Ovary (tissue), 9 donors: Measurements from ENCODE around the gene ACVR1. TPM values are rescaled to one million over a fixed set of nuclear protein-coding genes. Genes with fewer than 3 reads are reported as not detected.

Experiments
- DNase-seq, 5 donors: peaks; one replicate each; pipeline ENCODE4 v3.0.0-alpha.2; 2019 to 2020
- H3K27ac ChIP-seq, 2 donors: fragments of 200-600 bp; one replicate each; pipeline versions ENCODE4 v1.5.1 to v1.8.0; 2019 to 2022
- H3K27me3 ChIP-seq: fragments of 200-600 bp; one replicate; pipeline ENCODE4 v1.8.0; 2022
- H3K36me3 ChIP-seq: fragments of 200-600 bp; sonication (generic); one replicate; pipeline ENCODE4 v1.5.1; 2019
- H3K4me1 ChIP-seq: one replicate; pipeline ENCODE4 v1.8.1; 2013; ENCODE audit warnings: mild to moderate bottlenecking, moderate library complexity; ENCODE audit not compliant: insufficient read depth
- H3K4me3 ChIP-seq: fragments of 200-600 bp; sonication (generic); one replicate; pipeline ENCODE4 v1.5.1; 2017
- H3K9me3 ChIP-seq, 2 donors: fragments of 200-600 bp in 1 of 2; sonication (generic) in 1 of 2; one replicate each; pipeline versions ENCODE4 v1.5.1 to v1.8.1; 2013 to 2019; ENCODE audit warnings: mild to moderate bottlenecking in 1 of 2, moderate library complexity in 1 of 2
- EP300 ChIP-seq: sonication (generic); formaldehyde crosslinking; IDR thresholded peaks from one replicate; pipeline ENCODE4 v1.6.1; 2017; ENCODE audit warnings: antibody characterized with exemption
- POLR2A ChIP-seq: fragments of 450-650 bp; IDR thresholded peaks from one replicate; pipeline ENCODE4 v1.6.1; 2017; ENCODE audit warnings: antibody characterized with exemption, mild to moderate bottlenecking, moderate library complexity
- WGBS, 3 donors: extraction: QIAGEN DNeasy Blood & Tissue Kit in 1 of 3; methylation state at CpG; one replicate each; pipeline versions ENCODE4 v1.1.5 to v1.1.7; 2013 to 2017; 5-methylcytosine and 5-hydroxymethylcytosine counted together
- intact Hi-C, 4 donors: fragments of 100-400 bp; cut with DNase I; formaldehyde crosslinking; loops; one replicate each; pipeline versions ENCODE4 v1.11.0 to v1.15.1; 2022 to 2023
- polyA plus RNA-seq, 2 donors: library from polyadenylated mRNA; stranded (reverse); fragments of 200-250 nt in 1 of 2; fragments of 350-450 nt in 1 of 2; fragmentation: Illumina TruSeq in 1 of 2; extraction: RNeasy Lipid Tissue Mini Kit (QIAGEN cat#74804) in 1 of 2; gene quantifications; one replicate each; pipeline ENCODE4 v1.2.3, GENCODE V29; 2013 to 2014
- total RNA-seq, 7 donors: library from RNA; depleted of rRNA in 2 of 7; stranded (reverse); fragments of >200 nt in 2 of 7; fragmentation: NEBNext Ultra II Directional in 3 of 7; extraction: Animal tissue kit (Norgen Biotek cat#: 25700) in 3 of 7; gene quantifications; one replicate each; pipeline versions ENCODE4 v1.1.0 to v1.2.4, GENCODE V29; 2016 to 2023
- TF ChIP-seq, protein P1 (sequence below), 3 donors: fragments of 450-650 bp in 2 of 3; fragments of 200-600 bp in 1 of 3; IDR thresholded peaks; one replicate each; pipeline versions ENCODE4 v1.5.1 to v1.8.0; 2016 to 2022; ENCODE audit warnings: antibody characterized with exemption in 3 of 3, mild to moderate bottlenecking in 1 of 3
- donor health status: DM: no; HTN: no; CAD: no; lungs with moderate emphysema.
- donor health status: DM: no; HTN: no; CAD: no.
- donor health status: Bipolar disorder and iron deficiency.
- donor health status: DM: yes; HTN: yes; CAD: no.
- donor health status: DM: no; HTN: no; CAD: no.
- donor health status: DM: yes; HTN: yes; CAD: no.

The ACVR1 gene
- total and polyA plus RNA-seq, 9 donors: 23.4 to 51.2 (median 30.4) TPM

DNA sequence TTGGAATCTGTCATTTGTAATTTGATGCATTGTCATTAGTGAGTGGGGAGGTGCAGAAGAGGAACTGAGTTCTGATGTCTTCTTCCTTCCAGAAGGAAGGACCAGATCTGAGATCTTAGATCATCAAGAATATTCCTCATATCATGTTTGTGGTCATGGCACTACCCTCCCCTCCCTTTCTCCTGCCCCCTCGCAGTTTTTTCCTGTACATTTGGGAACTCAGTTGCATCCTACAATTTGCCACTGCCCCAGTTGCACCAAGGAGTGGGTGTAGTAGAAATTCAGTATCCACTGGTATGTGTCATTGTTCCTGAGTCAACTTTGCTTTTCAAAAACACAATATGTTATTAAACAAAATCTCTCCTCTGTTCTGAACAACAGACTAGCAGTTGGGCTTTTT is 26.6 kb upstream of the ACVR1 start:
- no peak overlapping the region for H3K4me3 ChIP-seq
- 61 to 85% (median 76%) methylated on average over 1 of the region's 1 CpG for WGBS, 3 donors
- peaks cover 12% of the 10 kb centered on the region for H3K4me1 ChIP-seq
- H3K27ac ChIP-seq: no peak overlapping the region
- no peaks in the 10 kb centered on the region for H3K9me3 ChIP-seq
- TF ChIP-seq POLR2A: no peak
- TF ChIP-seq EP300: no peak
- TF ChIP-seq, protein P1, sequence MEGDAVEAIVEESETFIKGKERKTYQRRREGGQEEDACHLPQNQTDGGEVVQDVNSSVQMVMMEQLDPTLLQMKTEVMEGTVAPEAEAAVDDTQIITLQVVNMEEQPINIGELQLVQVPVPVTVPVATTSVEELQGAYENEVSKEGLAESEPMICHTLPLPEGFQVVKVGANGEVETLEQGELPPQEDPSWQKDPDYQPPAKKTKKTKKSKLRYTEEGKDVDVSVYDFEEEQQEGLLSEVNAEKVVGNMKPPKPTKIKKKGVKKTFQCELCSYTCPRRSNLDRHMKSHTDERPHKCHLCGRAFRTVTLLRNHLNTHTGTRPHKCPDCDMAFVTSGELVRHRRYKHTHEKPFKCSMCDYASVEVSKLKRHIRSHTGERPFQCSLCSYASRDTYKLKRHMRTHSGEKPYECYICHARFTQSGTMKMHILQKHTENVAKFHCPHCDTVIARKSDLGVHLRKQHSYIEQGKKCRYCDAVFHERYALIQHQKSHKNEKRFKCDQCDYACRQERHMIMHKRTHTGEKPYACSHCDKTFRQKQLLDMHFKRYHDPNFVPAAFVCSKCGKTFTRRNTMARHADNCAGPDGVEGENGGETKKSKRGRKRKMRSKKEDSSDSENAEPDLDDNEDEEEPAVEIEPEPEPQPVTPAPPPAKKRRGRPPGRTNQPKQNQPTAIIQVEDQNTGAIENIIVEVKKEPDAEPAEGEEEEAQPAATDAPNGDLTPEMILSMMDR (IDR thresholded peaks at IDR 0.05): no peak
- no peaks in the 10 kb centered on the region for H3K27me3 ChIP-seq
- DNase-seq: no peak
- H3K36me3 ChIP-seq: no peaks in the 10 kb centered on the region
- intact Hi-C loops: no loop called here

DNA sequence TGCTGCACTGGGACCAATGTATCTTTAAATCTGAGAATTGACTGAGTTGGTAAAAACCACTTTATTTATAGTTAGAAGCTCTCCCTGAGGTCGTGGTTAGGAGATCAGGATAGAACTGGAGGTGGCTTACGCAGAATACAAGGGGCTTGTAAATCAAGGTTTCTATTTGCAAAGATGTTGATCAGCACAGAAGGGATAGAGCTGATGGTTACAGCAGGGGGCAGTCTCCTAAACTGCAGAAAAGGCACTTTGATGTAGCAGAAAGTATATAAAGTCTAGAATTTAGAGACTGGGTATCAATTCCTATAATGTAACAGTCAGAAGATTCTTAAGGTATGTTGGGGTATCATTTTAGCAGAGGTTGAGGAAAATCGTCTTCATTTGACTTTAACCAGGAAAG is 25.2 kb upstream of the ACVR1 start:
- H3K27ac ChIP-seq: no peak overlapping the region
- H3K4me3 ChIP-seq: no peak overlapping the region
- DNase-seq: no peak
- H3K4me1 ChIP-seq: peaks cover 12% of the 10 kb centered on the region
- no peaks in the 10 kb centered on the region for H3K36me3 ChIP-seq
- no peaks in the 10 kb centered on the region for H3K9me3 ChIP-seq
- TF ChIP-seq, protein P1 (IDR thresholded peaks at IDR 0.05): no peak
- TF ChIP-seq EP300 (no peak), POLR2A (no peak)
- no peaks in the 10 kb centered on the region for H3K27me3 ChIP-seq
- 70 to 73% (median 71%) methylated on average over 3 of the region's 3 CpGs for WGBS, 3 donors
- intact Hi-C loops: no loop called here

DNA sequence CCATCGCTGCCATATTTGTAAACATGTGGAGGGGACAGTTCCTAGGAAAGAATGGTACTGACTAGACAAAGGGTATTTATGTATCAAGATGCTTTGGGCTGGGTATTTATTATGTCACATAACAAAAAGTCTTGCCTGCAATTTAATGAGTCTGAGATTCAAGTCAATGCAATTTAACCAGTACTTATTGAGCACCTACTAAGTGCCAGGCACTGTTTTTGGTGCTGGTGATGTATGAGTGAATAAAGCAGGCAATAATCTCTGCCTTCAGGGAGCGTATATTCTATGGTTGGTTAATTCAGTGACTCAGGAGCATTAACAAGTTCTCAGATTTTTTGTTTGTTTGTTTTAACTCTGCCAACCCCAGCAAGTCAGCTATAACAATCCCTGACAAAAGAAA is 24.6 kb upstream of the ACVR1 start:
- DNase-seq: no peak
- Histone ChIP-seq H3K27me3 (no peaks in the 10 kb centered on the region), H3K27ac (no peak overlapping the region), H3K36me3 (no peaks in the 10 kb centered on the region), H3K4me1 (peaks cover 12% of the 10 kb centered on the region), H3K4me3 (no peak overlapping the region), H3K9me3 (no peaks in the 10 kb centered on the region)
- intact Hi-C loops: no loop called here
- no peak for TF ChIP-seq POLR2A
- TF ChIP-seq, protein P1 (IDR thresholded peaks at IDR 0.05): no peak
- no peak for TF ChIP-seq EP300
- WGBS, 3 donors: 73 to 93% (median 77%) methylated on average over 2 of the region's 2 CpGs

DNA sequence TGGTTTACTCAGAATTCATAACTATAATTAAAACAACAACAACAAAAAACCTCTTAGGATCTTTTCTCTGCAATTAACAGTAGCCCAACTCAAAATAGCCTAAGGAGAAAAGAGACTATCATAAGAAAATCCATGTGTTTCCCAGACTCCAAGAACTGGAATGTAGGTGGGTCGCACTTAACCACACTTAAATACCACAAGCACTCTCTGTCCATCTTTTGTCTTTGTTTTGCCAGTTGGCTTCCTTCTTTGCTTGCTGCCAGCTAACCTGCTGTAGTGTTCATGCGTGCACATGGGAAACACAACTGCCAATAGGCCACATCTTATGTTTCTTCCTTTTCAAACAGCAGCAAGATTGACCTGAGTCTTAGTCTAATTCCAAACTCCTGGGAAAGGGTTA is 24.1 kb upstream of the ACVR1 start:
- no peak for DNase-seq
- no peaks in the 10 kb centered on the region for H3K9me3 ChIP-seq
- no peaks in the 10 kb centered on the region for H3K27me3 ChIP-seq
- 96 to 97% (median 97%) methylated on average over 2 of the region's 2 CpGs for WGBS, 3 donors
- TF ChIP-seq POLR2A (no peak), EP300 (no peak)
- intact Hi-C loops: no loop called here
- H3K27ac ChIP-seq: no peak overlapping the region
- H3K4me3 ChIP-seq: no peak overlapping the region
- H3K36me3 ChIP-seq: no peaks in the 10 kb centered on the region
- H3K4me1 ChIP-seq: peaks cover 12% of the 10 kb centered on the region

DNA sequence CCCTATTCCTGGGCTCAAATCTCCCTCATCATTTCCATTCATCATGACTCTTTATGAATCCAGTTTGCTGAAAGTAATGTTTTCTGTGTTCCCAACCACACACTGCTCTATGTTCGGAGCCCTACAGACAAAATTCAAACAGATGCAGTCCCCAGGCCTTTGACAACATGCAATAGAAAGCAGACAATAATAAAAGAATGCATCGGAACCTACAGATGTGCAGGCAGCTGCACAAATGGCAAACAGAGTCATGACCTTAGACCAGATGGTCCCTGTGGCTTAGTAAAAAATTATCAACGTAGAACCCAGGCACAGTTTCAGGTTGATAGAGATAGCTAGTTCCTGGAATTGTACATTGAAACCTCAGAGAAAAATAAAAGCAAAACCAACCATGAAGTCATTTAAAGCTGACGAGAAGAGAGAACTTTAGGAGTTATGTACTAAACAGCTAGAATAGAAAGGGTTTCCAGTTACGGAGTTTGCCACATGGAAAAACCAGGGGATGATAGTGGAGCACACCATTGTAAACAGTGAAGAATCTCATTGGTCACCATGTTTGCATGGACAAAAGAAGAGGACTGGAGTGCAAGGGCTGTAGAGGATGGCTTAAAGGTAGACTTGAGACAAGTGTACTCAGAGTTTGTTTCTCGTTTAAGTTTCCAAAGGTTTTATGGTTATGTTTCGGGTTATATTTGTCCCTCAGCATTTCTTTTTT is 23.2 kb upstream of the ACVR1 start:
- DNase-seq: no peak
- Histone ChIP-seq H3K36me3 (no peaks in the 10 kb centered on the region), H3K9me3 (no peaks in the 10 kb centered on the region), H3K27me3 (no peaks in the 10 kb centered on the region), H3K4me1 (peaks cover 12% of the 10 kb centered on the region), H3K27ac (no peak overlapping the region), H3K4me3 (no peak overlapping the region)
- intact Hi-C loops: no loop called here
- TF ChIP-seq EP300 (no peak), POLR2A (no peak)
- TF ChIP-seq, protein P1 (IDR thresholded peaks at IDR 0.05): no peak
- 70 to 79% (median 75%) methylated on average over 7 of the region's 7 CpGs for WGBS, 3 donors
